Measurements from ENCODE around the gene KRT71. TPM values are rescaled to one million over a fixed set of nuclear protein-coding genes. Genes with fewer than 3 reads are reported as not detected.

Gene KRT71
- total RNA-seq, 1 donor from 2014 or later, result not detected

DNA sequence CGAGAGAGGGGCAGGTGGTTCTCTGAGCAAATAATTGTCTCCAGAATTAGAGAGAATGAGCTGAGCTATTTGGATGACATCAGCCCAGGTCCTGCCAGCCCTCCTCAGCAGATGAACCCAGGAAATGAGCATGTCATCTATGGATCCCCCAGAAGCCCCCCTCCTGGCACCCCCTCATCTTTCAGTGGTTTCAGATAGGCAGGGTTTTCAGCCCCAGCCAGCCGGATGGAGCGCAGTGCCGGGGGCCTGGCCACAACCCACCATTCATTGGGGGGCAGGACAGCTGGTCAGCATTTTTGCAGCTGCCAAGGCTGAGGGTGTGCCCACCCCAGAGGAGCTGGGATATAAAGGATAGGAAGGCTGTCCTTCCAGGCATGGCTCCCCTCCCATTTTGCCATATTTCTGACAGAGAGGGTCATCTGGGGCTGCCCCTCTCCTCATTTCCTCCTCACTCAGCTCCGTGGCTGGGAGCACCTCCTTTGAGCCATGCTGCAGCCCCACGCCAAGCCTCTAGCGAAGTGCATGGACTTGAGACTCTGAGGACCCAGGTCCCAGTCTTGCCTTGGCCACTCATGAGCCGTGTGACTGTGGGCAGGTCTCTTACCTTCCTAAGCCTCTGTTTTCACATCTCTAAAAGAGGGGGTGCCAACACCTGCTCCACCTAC lies 6.0 kb upstream of the KRT71 start:
- H3K36me3 ChIP-seq, result no peaks in the 10 kb centered on the region
- H3K4me3 ChIP-seq, result no peak overlapping the region
- DNase-seq, result no peak
- H3K4me1 ChIP-seq, result no peaks in the 10 kb centered on the region
- TF ChIP-seq, protein P1, sequence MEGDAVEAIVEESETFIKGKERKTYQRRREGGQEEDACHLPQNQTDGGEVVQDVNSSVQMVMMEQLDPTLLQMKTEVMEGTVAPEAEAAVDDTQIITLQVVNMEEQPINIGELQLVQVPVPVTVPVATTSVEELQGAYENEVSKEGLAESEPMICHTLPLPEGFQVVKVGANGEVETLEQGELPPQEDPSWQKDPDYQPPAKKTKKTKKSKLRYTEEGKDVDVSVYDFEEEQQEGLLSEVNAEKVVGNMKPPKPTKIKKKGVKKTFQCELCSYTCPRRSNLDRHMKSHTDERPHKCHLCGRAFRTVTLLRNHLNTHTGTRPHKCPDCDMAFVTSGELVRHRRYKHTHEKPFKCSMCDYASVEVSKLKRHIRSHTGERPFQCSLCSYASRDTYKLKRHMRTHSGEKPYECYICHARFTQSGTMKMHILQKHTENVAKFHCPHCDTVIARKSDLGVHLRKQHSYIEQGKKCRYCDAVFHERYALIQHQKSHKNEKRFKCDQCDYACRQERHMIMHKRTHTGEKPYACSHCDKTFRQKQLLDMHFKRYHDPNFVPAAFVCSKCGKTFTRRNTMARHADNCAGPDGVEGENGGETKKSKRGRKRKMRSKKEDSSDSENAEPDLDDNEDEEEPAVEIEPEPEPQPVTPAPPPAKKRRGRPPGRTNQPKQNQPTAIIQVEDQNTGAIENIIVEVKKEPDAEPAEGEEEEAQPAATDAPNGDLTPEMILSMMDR (IDR thresholded peaks at IDR 0.05), result no peak
- no peak for ATAC-seq
- H3K27ac ChIP-seq, result no peak overlapping the region
- no peaks in the 10 kb centered on the region for H3K9me3 ChIP-seq
- intact Hi-C loops (cut with DNase I), result no loop called here
- H3K27me3 ChIP-seq (ENCODE audit: low read depth), result peaks cover 38% of the 10 kb centered on the region

DNA sequence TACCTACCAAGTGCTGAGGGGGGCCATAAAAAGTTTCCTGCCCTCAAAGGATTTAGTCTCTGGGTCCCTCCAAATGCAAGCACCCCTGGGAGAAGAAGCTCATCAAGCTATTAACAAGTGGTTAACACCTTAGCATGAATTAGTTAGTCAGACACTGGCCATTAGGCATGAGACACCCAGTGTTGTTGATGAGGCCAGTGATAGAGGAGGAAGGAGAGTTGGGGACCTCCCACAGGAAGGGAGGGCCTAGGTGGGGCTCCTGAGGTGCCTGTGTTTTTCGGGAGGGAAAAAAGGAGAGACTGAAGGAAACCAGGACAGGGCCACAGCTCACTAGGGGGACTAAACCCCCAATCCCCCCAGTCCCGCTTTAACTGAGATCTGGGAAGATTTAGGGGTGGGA lies 4.5 kb upstream of the KRT71 start:
- Histone ChIP-seq H3K4me3 (no peak overlapping the region), H3K4me1 (no peaks in the 10 kb centered on the region), H3K36me3 (no peaks in the 10 kb centered on the region), H3K27me3 (ENCODE audit: low read depth) (peaks cover 35% of the 10 kb centered on the region), H3K9me3 (no peaks in the 10 kb centered on the region), H3K27ac (no peak overlapping the region)
- TF ChIP-seq, protein P1 (IDR thresholded peaks at IDR 0.05), result no peak
- intact Hi-C loops (cut with DNase I), result no loop called here
- ATAC-seq, result no peak
- DNase-seq, result no peak

DNA sequence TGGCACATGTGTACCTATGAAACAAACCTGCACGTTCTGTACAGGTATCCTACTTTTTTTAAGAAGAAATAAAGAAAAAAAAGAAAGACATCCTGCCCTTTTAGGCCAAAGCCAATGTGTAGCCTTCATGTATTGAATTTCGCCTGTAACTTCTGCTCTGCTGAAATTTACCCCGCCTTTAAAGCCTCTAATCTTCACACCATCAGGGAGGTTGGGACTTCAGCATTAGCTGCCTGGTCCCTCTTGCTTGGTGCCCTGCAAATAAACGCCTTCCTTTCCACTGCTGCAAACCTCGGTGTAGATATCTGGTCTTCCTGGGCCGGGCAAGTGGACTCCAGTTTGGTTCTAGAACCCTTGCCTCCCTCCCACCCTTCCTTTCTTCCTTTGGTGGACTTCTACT lies 2.6 kb upstream of the KRT71 start:
- TF ChIP-seq, protein P1 (IDR thresholded peaks at IDR 0.05), result no peak
- Histone ChIP-seq H3K36me3 (no peaks in the 10 kb centered on the region), H3K4me3 (no peak overlapping the region), H3K9me3 (no peaks in the 10 kb centered on the region), H3K4me1 (no peaks in the 10 kb centered on the region), H3K27ac (no peak overlapping the region), H3K27me3 (ENCODE audit: low read depth) (peaks cover 35% of the 10 kb centered on the region)
- intact Hi-C loops (cut with DNase I), result no loop called here
- ATAC-seq, result no peak
- no peak for DNase-seq

DNA sequence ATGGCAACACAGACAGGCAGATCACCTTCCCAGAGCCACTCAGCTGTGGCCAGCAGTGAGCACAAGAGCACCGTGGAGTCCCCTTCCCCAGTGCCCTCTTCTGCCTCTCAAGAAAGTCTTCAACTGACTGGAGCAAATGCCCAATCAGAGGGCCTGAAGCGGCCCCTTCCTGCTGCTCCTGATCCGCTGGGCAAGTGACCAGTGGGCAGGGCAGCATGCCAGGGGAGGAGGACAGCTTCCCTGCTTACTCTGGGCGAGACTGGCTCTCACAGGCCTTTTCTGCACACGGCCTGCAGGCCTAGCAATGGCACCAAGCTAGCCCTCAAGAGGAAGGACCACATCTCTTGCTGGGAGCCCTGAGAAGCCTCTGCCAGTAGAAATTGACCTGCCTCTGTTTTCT lies 890 bp downstream of the KRT71 start:
- no peak for DNase-seq

DNA sequence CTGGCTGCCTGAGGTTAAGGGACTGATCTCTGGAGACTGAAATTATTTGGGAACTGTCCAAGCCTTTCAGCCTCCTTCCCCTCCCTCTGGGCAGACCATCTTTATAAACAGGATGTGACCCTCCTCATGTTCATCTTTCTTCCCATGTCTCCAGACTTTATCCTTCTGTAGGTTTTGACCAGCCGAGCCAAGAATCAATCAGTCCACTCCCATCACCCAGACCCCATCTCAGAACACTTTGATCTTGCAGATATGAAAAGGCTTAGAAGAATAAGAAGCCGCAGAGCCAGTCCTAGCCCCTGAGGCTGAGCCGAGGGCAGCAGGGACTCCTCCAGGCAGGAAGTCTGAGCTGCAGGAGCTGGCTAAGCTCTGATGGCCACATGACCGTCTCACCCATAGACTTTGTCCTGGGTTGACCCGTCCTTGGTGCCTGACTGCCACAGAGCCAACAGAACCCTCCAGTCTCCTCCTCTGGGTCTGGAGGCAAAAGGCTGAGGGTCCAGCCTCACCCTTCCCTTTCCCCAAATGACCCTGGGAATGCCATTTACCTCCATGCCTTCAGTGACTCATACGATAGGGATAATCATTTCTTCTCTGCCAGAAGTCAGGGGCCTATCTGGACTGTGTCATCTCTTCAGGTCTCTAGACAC lies 1.6 kb downstream of the KRT71 start:
- H3K27me3 ChIP-seq (ENCODE audit: low read depth), result peaks cover 9% of the 10 kb centered on the region
- H3K9me3 ChIP-seq, result no peaks in the 10 kb centered on the region
- intact Hi-C loops (cut with DNase I), result no loop called here
- ATAC-seq (no peak), DNase-seq (no peak)
- H3K27ac ChIP-seq, result no peak overlapping the region
- H3K4me3 ChIP-seq, result no peak overlapping the region
- no peaks in the 10 kb centered on the region for H3K4me1 ChIP-seq
- TF ChIP-seq, protein P1 (IDR thresholded peaks at IDR 0.05), result no peak
- no peaks in the 10 kb centered on the region for H3K36me3 ChIP-seq

More for the DNA sequence above, 890 bp downstream of the KRT71 start:
- H3K36me3 ChIP-seq, result no peaks in the 10 kb centered on the region
- no peak overlapping the region for H3K27ac ChIP-seq
- H3K4me1 ChIP-seq, result no peaks in the 10 kb centered on the region
- TF ChIP-seq, protein P1 (IDR thresholded peaks at IDR 0.05), result no peak
- intact Hi-C loops (cut with DNase I), result no loop called here
- ATAC-seq, result no peak
- H3K27me3 ChIP-seq (ENCODE audit: low read depth), result peaks cover 7% of the 10 kb centered on the region
- no peak overlapping the region for H3K4me3 ChIP-seq
- H3K9me3 ChIP-seq, result no peaks in the 10 kb centered on the region
